HepG2 (cell line): ENCODE results near the gene TM9SF4. TPM values are rescaled to one million over a fixed set of nuclear protein-coding genes. Genes with fewer than 3 reads are reported as not detected.

Experiments used
- ATAC-seq: fragments of 200-7000 bp; cut with Tn5 transposase; 3 replicates; pipeline ENCODE4 v1.9.1; 2020; ENCODE audit warnings: mild to moderate bottlenecking, moderate library complexity
- BruUV-seq: library from RNA; stranded (reverse); fragments of 400-500 nt; replicated peaks from 2 replicates; lab custom pipeline; 2021; lab: Mats Ljungman, UMichigan
- CTCF ChIA-PET: fragments of 300-600 bp; formaldehyde crosslinking; extraction: SDS; loops from one replicate; lab custom pipeline; 2021; ENCODE audit warnings: low total read pairs, inconsistent platforms, low intra/inter-chr PET ratio; lab: Yijun Ruan, JAX
- POLR2A ChIA-PET: fragments of 350-600 bp; sonication (Branson Sonifier 250); formaldehyde crosslinking; loops from one replicate; lab custom pipeline; 2020; ENCODE audit warnings: antibody characterized with exemption, inconsistent platforms; lab: Yijun Ruan, JAX
- DNase-seq: peaks from one replicate; pipeline ENCODE4 v3.0.0-alpha.2; 2015; ENCODE audit warnings: low spot score
- FAIRE-seq: peaks from 3 replicates; lab custom pipeline; 2011; peaks lifted over from hg19 to GRCh38; lab: Jason Lieb, UNC
- H2AFZ ChIP-seq: one replicate; pipeline ENCODE4 v1.6.1; 2011; ENCODE audit warnings: low read length, inconsistent platforms
- H3K27ac ChIP-seq: fragments of 300-600 bp; 3 replicates; pipeline ENCODE4 v1.8.0; 2011; ENCODE audit warnings: mixed run types, mild to moderate bottlenecking, mixed read lengths, low read length, inconsistent platforms; ENCODE audit not compliant: insufficient read depth; ENCODE audit errors: extremely low read length
- H3K27me3 ChIP-seq, 2 experiments: fragments of 200-600 bp in 1 of 2; 2 replicates in 1 of 2; 3 replicates in 1 of 2; pipeline versions ENCODE4 v1.6.0 to v1.8.0; 2011; ENCODE audit warnings: low read length in 2 of 2, mild to moderate bottlenecking in 2 of 2, moderate library complexity in 2 of 2, inconsistent platforms in 1 of 2; ENCODE audit not compliant: insufficient read depth in 2 of 2, control insufficient read depth in 1 of 2
- H3K36me3 ChIP-seq, 2 experiments: fragments of 200-600 bp in 1 of 2; replicated peaks in 1 of 2; 2 replicates in 1 of 2; 3 replicates in 1 of 2; pipeline versions ENCODE4 v1.5.1 to v1.8.0; 2011; ENCODE audit warnings: low read length in 2 of 2, inconsistent platforms in 1 of 2; ENCODE audit not compliant: insufficient read depth in 2 of 2, control insufficient read depth in 1 of 2
- H3K4me1 ChIP-seq: 2 replicates; pipeline ENCODE4 v1.5.1; 2012; ENCODE audit warnings: low read length, inconsistent platforms; ENCODE audit not compliant: insufficient read depth
- H3K4me2 ChIP-seq: 2 replicates; pipeline ENCODE4 v1.6.0; 2011; ENCODE audit warnings: low read depth, low read length, inconsistent platforms
- H3K4me3 ChIP-seq, 3 experiments: fragments of 200-600 bp in 1 of 3; sonication (generic), shearing (Covaris generic) in 1 of 3; replicated peaks in 1 of 3; 2 replicates each; pipeline ENCODE4 v1.5.1; 2011 to 2016; ENCODE audit warnings: low read length in 3 of 3, inconsistent platforms in 2 of 3, low read depth in 2 of 3, mild to moderate bottlenecking in 2 of 3, control low read depth in 1 of 3, mixed read lengths in 1 of 3; ENCODE audit not compliant: insufficient read depth in 1 of 3
- H3K79me2 ChIP-seq: one replicate; pipeline ENCODE4 v1.6.1; 2011; ENCODE audit warnings: low read length, inconsistent platforms; ENCODE audit not compliant: insufficient read depth
- H3K9ac ChIP-seq: 2 replicates; pipeline ENCODE4 v1.6.0; 2011; ENCODE audit warnings: mild to moderate bottlenecking, low read depth, low read length, inconsistent platforms; ENCODE audit not compliant: insufficient read depth
- H3K9me3 ChIP-seq: 2 replicates; pipeline ENCODE4 v1.5.1; 2012; ENCODE audit warnings: mild to moderate bottlenecking, low read length
- H4K20me1 ChIP-seq: 2 replicates; pipeline ENCODE4 v1.6.0; 2011; ENCODE audit warnings: inconsistent platforms, mild to moderate bottlenecking, low read length, moderate library complexity; ENCODE audit not compliant: insufficient read depth
- ARNT ChIP-seq: fragments of 450-650 bp; IDR thresholded peaks from 2 replicates; pipeline ENCODE4 v1.6.1; 2017
- BCL3 ChIP-seq: sonication (generic); formaldehyde crosslinking; IDR thresholded peaks from 2 replicates; pipeline ENCODE4 v1.5.1; 2020; ENCODE audit warnings: mild to moderate bottlenecking, missing genetic modification reagents, moderate library complexity
- CBFB ChIP-seq: sonication (generic); formaldehyde crosslinking; IDR thresholded peaks from 2 replicates; pipeline ENCODE4 v1.4.0; 2020; ENCODE audit warnings: missing genetic modification reagents
- GPN1 ChIP-seq: sonication (generic); formaldehyde crosslinking; IDR thresholded peaks from 2 replicates; pipeline ENCODE4 v1.5.1; 2020; ENCODE audit warnings: missing genetic modification reagents, borderline replicate concordance
- HDAC1 ChIP-seq: sonication (generic); formaldehyde crosslinking; IDR thresholded peaks from 2 replicates; pipeline ENCODE4 v1.5.1; 2020; ENCODE audit warnings: mild to moderate bottlenecking, missing genetic modification reagents
- IKZF1 ChIP-seq: fragments of 450-650 bp; IDR thresholded peaks from 2 replicates; pipeline ENCODE4 v1.7.1; 2016
- MEIS2 ChIP-seq: sonication (generic); formaldehyde crosslinking; IDR thresholded peaks from 2 replicates; pipeline ENCODE4 v1.9.0; 2021; ENCODE audit warnings: mild to moderate bottlenecking, missing genetic modification reagents
- MTF2 ChIP-seq: sonication (generic); formaldehyde crosslinking; IDR thresholded peaks from 2 replicates; pipeline ENCODE4 v1.5.0; 2020; ENCODE audit warnings: missing genetic modification reagents, borderline replicate concordance
- NCOA5 ChIP-seq: sonication (generic); formaldehyde crosslinking; IDR thresholded peaks from 2 replicates; pipeline ENCODE4 v1.4.0; 2020; ENCODE audit warnings: missing genetic modification reagents
- NR1H2 ChIP-seq: sonication (generic); formaldehyde crosslinking; IDR thresholded peaks from 2 replicates; pipeline ENCODE4 v1.8.1; 2022; ENCODE audit warnings: low read depth, missing genetic modification reagents, borderline replicate concordance
- PATZ1 ChIP-seq: sonication (generic); formaldehyde crosslinking; IDR thresholded peaks from 2 replicates; pipeline ENCODE4 v1.4.0; 2020; ENCODE audit warnings: missing genetic modification reagents
- PAX8 ChIP-seq: sonication (generic); formaldehyde crosslinking; IDR thresholded peaks from 2 replicates; pipeline ENCODE4 v1.8.0; 2022; ENCODE audit warnings: mild to moderate bottlenecking, missing genetic modification reagents, borderline replicate concordance
- RNF219 ChIP-seq: sonication (generic); formaldehyde crosslinking; IDR thresholded peaks from 2 replicates; pipeline ENCODE4 v1.5.0; 2020; ENCODE audit warnings: mild to moderate bottlenecking, missing genetic modification reagents
- SKI ChIP-seq: fragments of 450-650 bp; IDR thresholded peaks from one replicate; pipeline ENCODE4 v1.6.1; 2018; ENCODE audit warnings: mild to moderate bottlenecking; ENCODE audit not compliant: partially characterized antibody
- STAT5B ChIP-seq: sonication (generic); formaldehyde crosslinking; IDR thresholded peaks from 2 replicates; pipeline ENCODE4 v1.4.0; 2020; ENCODE audit warnings: missing genetic modification reagents
- TERF1 ChIP-seq: sonication (generic); formaldehyde crosslinking; IDR thresholded peaks from 2 replicates; pipeline ENCODE4 v1.8.0; 2022; ENCODE audit warnings: mild to moderate bottlenecking, missing genetic modification reagents, moderate library complexity
- ZNF17 ChIP-seq: sonication (generic); formaldehyde crosslinking; IDR thresholded peaks from 2 replicates; pipeline ENCODE4 v1.5.0; 2020; ENCODE audit warnings: mild to moderate bottlenecking, missing genetic modification reagents
- ZNF629 ChIP-seq: sonication (generic); formaldehyde crosslinking; conservative IDR thresholded peaks from 2 replicates; pipeline ENCODE4 v1.5.0; 2020; ENCODE audit warnings: missing genetic modification reagents
- ZNF841 ChIP-seq: sonication (generic); formaldehyde crosslinking; IDR thresholded peaks from 2 replicates; pipeline ENCODE4 v1.8.1; 2023; ENCODE audit warnings: missing genetic modification reagents, borderline replicate concordance
- WGBS: methylation state at CpG from one replicate; pipeline ENCODE4 v1.1.6; 2017; ENCODE audit warnings: low lambda C conversion rate; 5-methylcytosine and 5-hydroxymethylcytosine counted together
- in situ Hi-C: cut with HindIII; loops from 2 replicates; pipeline ENCODE4 v1.10.0; 2017; ENCODE audit warnings: low pct_unique_long_range_greater_than_20kb; ENCODE audit not compliant: extremely low pct_ligation_motif_present
- intact Hi-C: fragments of 100-400 bp; cut with micrococcal nuclease; formaldehyde crosslinking; loops from one replicate; pipeline ENCODE4 v1.10.0; 2022; ENCODE audit not compliant: unreplicated experiment
- polyA plus RNA-seq, 8 experiments: library from polyadenylated mRNA; depleted of rRNA in 3 of 8; stranded (reverse) in 7 of 8; unstranded in 1 of 8; fragments of >200 nt; fragmentation: Illumina TruSeq in 4 of 8; extraction: Trizol in 4 of 8; gene quantifications; 2 replicates each; pipeline versions ENCODE4 v1.2.1 to v1.2.3, GENCODE V29; 2011 to 2016; ENCODE audit warnings: low read depth in 4 of 8, missing spikeins in 1 of 8, mixed read lengths in 1 of 8; ENCODE audit not compliant: insufficient read depth in 1 of 8
- total RNA-seq, 5 experiments: library from RNA; depleted of rRNA; stranded (reverse); fragments of >200 nt; fragmentation: Illumina TruSeq; extraction: Trizol; gene quantifications; 2 replicates each; pipeline ENCODE4 v1.2.3, GENCODE V29; 2016; ENCODE audit warnings: low read depth in 1 of 5

The TM9SF4 gene
- total and polyA plus RNA-seq, 2 of the 13 experiments (the other 11 are each of a cell fraction or from before 2014, with no cell fraction given): 53.5 to 171 TPM

- no peak overlapping the region for H3K4me2 ChIP-seq
- ChIA-PET POLR2A (no interaction called here), CTCF (no interaction called here)
- FAIRE-seq (no peak), DNase-seq (no peak), ATAC-seq (no peak)
- H4K20me1 ChIP-seq: no peaks in the 10 kb centered on the region
- in situ Hi-C loops: no loop called here
- H3K9me3 ChIP-seq: no peaks in the 10 kb centered on the region
- BruUV-seq: no TSS peak
- H3K27me3 ChIP-seq: peaks cover 8 to 51% of the 10 kb centered on the region in 2 experiments; a peak in 4 of 5 replicates
- H2AFZ ChIP-seq: no peak overlapping the region
- intact Hi-C loops: no loop called here
- no peaks in the 10 kb centered on the region for H3K79me2 ChIP-seq
- H3K27ac ChIP-seq: no peak overlapping the region
- H3K9ac ChIP-seq: no peak overlapping the region
- peaks cover 28% of the 10 kb centered on the region for H3K4me1 ChIP-seq
- 15% methylated on average over 1 of the region's 1 CpG for WGBS
- H3K4me3 ChIP-seq: no peak overlapping the region
- no peaks in the 10 kb centered on the region for H3K36me3 ChIP-seq
- TF ChIP-seq GPN1 (CRISPR knock-in tag): no peak
- no peak for TF ChIP-seq PATZ1 (CRISPR knock-in tag)
- TF ChIP-seq ZNF841 (CRISPR knock-in tag): no peak
- TF ChIP-seq NCOA5 (CRISPR knock-in tag): no peak
- no peak for TF ChIP-seq MTF2
- no peak for TF ChIP-seq ZNF17 (CRISPR knock-in tag)
- no peak for TF ChIP-seq RNF219
- TF ChIP-seq BCL3: no peak
- TF ChIP-seq ZNF629 (CRISPR knock-in tag): no peak
- TF ChIP-seq IKZF1: no peak
- TF ChIP-seq MEIS2 (CRISPR knock-in tag): no peak
- TF ChIP-seq TERF1 (CRISPR knock-in tag): no peak
- TF ChIP-seq HDAC1 (CRISPR knock-in tag): no peak
- no peak for TF ChIP-seq SKI
- TF ChIP-seq NR1H2 (CRISPR knock-in tag): no peak
- no peak for TF ChIP-seq ARNT
- TF ChIP-seq STAT5B (CRISPR knock-in tag): no peak
- TF ChIP-seq PAX8 (CRISPR knock-in tag): no peak
- TF ChIP-seq CBFB (CRISPR knock-in tag): no peak
These were observed 34.0 kb upstream of the TM9SF4 start for GRCh38 chr20:32075534-32075933.
